ENCODE measurements around the gene LIPJ.

GRCh38 chr10:88608780-88609179 is 22.2 kb downstream of the LIPJ start:
- TF ChIP-seq CTCF (IDR thresholded peaks at IDR 0.05) (no peak), POLR2A (IDR thresholded peaks at IDR 0.05) (no peak)
